Pulmonary artery endothelial cell (primary cell): ENCODE data around the gene CYP1A2. TPM values are rescaled to one million over a fixed set of nuclear protein-coding genes. Genes with fewer than 3 reads are reported as not detected.
"Not testable (repeated sequence)": the region's sequence is repeated elsewhere in the genome, so short reads cannot be mapped to it uniquely, and the experiment has no call there.

ENCODE experiments used
- DNase-seq: peaks from one replicate; pipeline ENCODE4 v3.0.0-alpha.2; 2011; ENCODE audit warnings: low read depth, low spot score
- total RNA-seq: library from RNA; depleted of rRNA; stranded (reverse); fragments of >200 nt; gene quantifications from 2 replicates; pipeline ENCODE4 v1.2.3, GENCODE V29; 2014

The CYP1A2 gene
- not detected in 2 replicates for total RNA-seq

- DNase-seq, result no peak
Measured at GRCh38 chr15:74748322-74748946, at the start of gene CYP1A2. Gene CYP1A2 (plus strand): TSS chr15:74748845. CDS start chr15:74749739, 894 bp downstream.

GRCh38 chr15:74709011-74709410, 39.6 kb upstream of the CYP1A2 start:
- no peak for DNase-seq

GRCh38 chr15:74709892-74710291, 38.8 kb upstream of the CYP1A2 start:
- no peak for DNase-seq

- DNase-seq, result no peak
Measured at GRCh38 chr15:74710319-74711094, 38.1 kb upstream of the CYP1A2 start.

- no peak for DNase-seq
Measured at GRCh38 chr15:74712311-74712710, 36.3 kb upstream of the CYP1A2 start.

- no peak for DNase-seq
Measured at GRCh38 chr15:74716651-74717050, 32.0 kb upstream of the CYP1A2 start.

- DNase-seq, result no peak
Measured at GRCh38 chr15:74722591-74722990, 26.1 kb upstream of the CYP1A2 start.

- DNase-seq, result no peak
Measured at GRCh38 chr15:74723187-74723586, 25.5 kb upstream of the CYP1A2 start.

GRCh38 chr15:74723754-74724334, 24.8 kb upstream of the CYP1A2 start:
- DNase-seq, result peak; percentile 26

- no peak for DNase-seq
Measured at GRCh38 chr15:74724570-74725224, 23.9 kb upstream of the CYP1A2 start.

- DNase-seq, result no peak
Measured at GRCh38 chr15:74725225-74725774, 23.3 kb upstream of the CYP1A2 start, which contains the start of gene CYP1A1. Gene CYP1A1 (minus strand): TSS chr15:74725528. CDS start chr15:74723097, 2,431 bp downstream.

- no peak for DNase-seq
Measured at GRCh38 chr15:74725845-74726773, 22.5 kb upstream of the CYP1A2 start.

GRCh38 chr15:74726774-74727164, 21.9 kb upstream of the CYP1A2 start:
- DNase-seq, result no peak

GRCh38 chr15:74727727-74728126, 20.9 kb upstream of the CYP1A2 start:
- no peak for DNase-seq

GRCh38 chr15:74728699-74729098, 19.9 kb upstream of the CYP1A2 start:
- not testable (repeated sequence) for DNase-seq

GRCh38 chr15:74729372-74729771, 19.3 kb upstream of the CYP1A2 start:
- not testable (repeated sequence) for DNase-seq

- no peak for DNase-seq
Measured at GRCh38 chr15:74730619-74731316, 17.9 kb upstream of the CYP1A2 start.

GRCh38 chr15:74732846-74733245, 15.8 kb upstream of the CYP1A2 start:
- no peak for DNase-seq

- DNase-seq, result no peak
Measured at GRCh38 chr15:74733269-74733668, 15.4 kb upstream of the CYP1A2 start.

- DNase-seq, result no peak
Measured at GRCh38 chr15:74735305-74735704, 13.3 kb upstream of the CYP1A2 start.
